Liver (tissue), 9 donors: ENCODE results near the gene ATP11B. TPM values are rescaled to one million over a fixed set of nuclear protein-coding genes. Genes with fewer than 3 reads are reported as not detected.

Experiments used
- DNase-seq: peaks from one replicate; pipeline ENCODE4 v3.0.0-alpha.2; 2017; ENCODE audit warnings: low spot score
- H3K27ac ChIP-seq, 2 donors: one replicate each; pipeline ENCODE4 v1.7.0; 2013; ENCODE audit warnings: inconsistent platforms in 2 of 2, low read length in 2 of 2, control low read depth in 1 of 2, low read depth in 1 of 2, mild to moderate bottlenecking in 1 of 2
- H3K27me3 ChIP-seq, 4 donors: one replicate each; pipeline versions ENCODE4 v1.6.1 to v1.7.0; 2013; ENCODE audit warnings: low read length in 3 of 4, inconsistent platforms in 1 of 4, mild to moderate bottlenecking in 1 of 4, moderate library complexity in 1 of 4; ENCODE audit not compliant: control insufficient read depth in 4 of 4, insufficient read depth in 4 of 4
- H3K36me3 ChIP-seq, 4 donors: one replicate each; pipeline versions ENCODE4 v1.6.1 to v1.7.0; 2013; ENCODE audit warnings: low read length in 3 of 4, mild to moderate bottlenecking in 3 of 4, low read depth in 1 of 4, moderate library complexity in 1 of 4; ENCODE audit not compliant: control insufficient read depth in 4 of 4, insufficient read depth in 3 of 4
- H3K4me1 ChIP-seq, 4 donors: one replicate each; pipeline versions ENCODE4 v1.6.1 to v1.7.0; 2013; ENCODE audit warnings: low read length in 3 of 4, mild to moderate bottlenecking in 3 of 4, moderate library complexity in 1 of 4; ENCODE audit not compliant: control insufficient read depth in 4 of 4, insufficient read depth in 4 of 4
- H3K4me3 ChIP-seq, 3 donors: one replicate each; pipeline versions ENCODE4 v1.6.1 to v1.7.0; 2013; ENCODE audit warnings: low read length in 3 of 3, control low read depth in 1 of 3, low read depth in 1 of 3, mild to moderate bottlenecking in 1 of 3
- H3K9ac ChIP-seq, 2 donors: one replicate each; pipeline ENCODE4 v1.7.0; 2013; ENCODE audit warnings: low read length in 2 of 2, mild to moderate bottlenecking in 2 of 2, moderate library complexity in 2 of 2, control low read depth in 1 of 2, low read depth in 1 of 2
- H3K9me3 ChIP-seq, 4 donors: one replicate each; pipeline versions ENCODE4 v1.6.1 to v1.7.0; 2013; ENCODE audit warnings: low read length in 3 of 4; ENCODE audit not compliant: control insufficient read depth in 4 of 4
- EGR1 ChIP-seq, 2 donors: IDR thresholded peaks; 2 replicates each; pipeline ENCODE4 v1.6.1; 2016 to 2018; ENCODE audit warnings: antibody characterized with exemption in 2 of 2, low read depth in 2 of 2
- FOXA1 ChIP-seq: IDR thresholded peaks from 2 replicates; pipeline ENCODE4 v1.6.1; 2016; ENCODE audit warnings: antibody characterized with exemption
- FOXA2 ChIP-seq: IDR thresholded peaks from 2 replicates; pipeline ENCODE4 v1.6.1; 2016; ENCODE audit warnings: antibody characterized with exemption
- GABPA ChIP-seq, 2 donors: IDR thresholded peaks in 1 of 2; conservative IDR thresholded peaks in 1 of 2; 2 replicates each; pipeline ENCODE4 v1.6.1; 2016; ENCODE audit warnings: antibody characterized with exemption in 2 of 2, mild to moderate bottlenecking in 1 of 2, moderate library complexity in 1 of 2
- HNF4A ChIP-seq, 2 donors: conservative IDR thresholded peaks; 2 replicates each; pipeline ENCODE4 v1.6.1; 2016; ENCODE audit warnings: antibody characterized with exemption in 2 of 2, mild to moderate bottlenecking in 2 of 2
- HNF4G ChIP-seq: IDR thresholded peaks from 2 replicates; pipeline ENCODE4 v1.6.1; 2016; ENCODE audit warnings: antibody characterized with exemption
- JUND ChIP-seq, 2 donors: IDR thresholded peaks; 2 replicates each; pipeline ENCODE4 v1.6.1; 2016; ENCODE audit warnings: antibody characterized with exemption in 2 of 2
- NR2F2 ChIP-seq: IDR thresholded peaks from 2 replicates; pipeline ENCODE4 v1.6.1; 2016; ENCODE audit warnings: antibody characterized with exemption
- RAD21 ChIP-seq, 2 donors: IDR thresholded peaks; 2 replicates each; pipeline ENCODE4 v1.6.1; 2016; ENCODE audit warnings: antibody characterized with exemption in 2 of 2, mild to moderate bottlenecking in 2 of 2
- RXRA ChIP-seq, 2 donors: IDR thresholded peaks; 2 replicates each; pipeline ENCODE4 v1.6.1; 2017 to 2018; ENCODE audit warnings: antibody characterized with exemption in 2 of 2, mild to moderate bottlenecking in 1 of 2
- SP1 ChIP-seq: IDR thresholded peaks from 2 replicates; pipeline ENCODE4 v1.6.1; 2018; ENCODE audit warnings: antibody characterized with exemption, mild to moderate bottlenecking
- YY1 ChIP-seq: IDR thresholded peaks from 2 replicates; pipeline ENCODE4 v1.6.1; 2016; ENCODE audit warnings: antibody characterized with exemption, mild to moderate bottlenecking
- WGBS: extraction: QIAGEN DNeasy Blood & Tissue Kit; methylation state at CpG from one replicate; pipeline ENCODE4 v1.1.7; 2013; 5-methylcytosine and 5-hydroxymethylcytosine counted together
- polyA plus RNA-seq, 2 donors: library from polyadenylated mRNA; stranded (reverse) in 1 of 2; unstranded in 1 of 2; fragments of 200-250 nt in 1 of 2; fragments of >200 nt in 1 of 2; fragmentation: Nextera tagmentation in 1 of 2; extraction: Ambion mirVana in 1 of 2; gene quantifications; one replicate each; pipeline versions ENCODE4 v1.2.1 to v1.2.3, GENCODE V29; 2013 to 2015
- total RNA-seq, 2 donors: library from RNA; depleted of rRNA; stranded (reverse); fragments of >200 nt; gene quantifications; one replicate each; pipeline ENCODE4 v1.2.3, GENCODE V29; 2014
- TF ChIP-seq, protein P1 (sequence below): IDR thresholded peaks from 2 replicates; pipeline ENCODE4 v1.6.1; 2016; ENCODE audit warnings: antibody characterized with exemption
- TF ChIP-seq, protein P2 (sequence below): fragments of 150-350 bp; IDR thresholded peaks from 2 replicates; pipeline ENCODE4 v1.5.1; 2017; ENCODE audit warnings: improper control_type of control experiment, low read depth, low read length; ENCODE audit not compliant: missing input control
- TF ChIP-seq, protein P3 (sequence below): IDR thresholded peaks from 2 replicates; pipeline ENCODE4 v1.6.1; 2016; ENCODE audit warnings: antibody characterized with exemption
- TF ChIP-seq, protein P4 (sequence below): IDR thresholded peaks from 2 replicates; pipeline ENCODE4 v1.6.1; 2016; ENCODE audit warnings: antibody characterized with exemption
- TF ChIP-seq, protein P5 (sequence below): IDR thresholded peaks from 2 replicates; pipeline ENCODE4 v1.6.1; 2016; ENCODE audit warnings: antibody characterized with exemption, mild to moderate bottlenecking
- donor health status: healthy.
- donor health status: healthy.
- donor health status: healthy.
- donor health status: healthy.
- donor health status: healthy.

ATP11B gene
- total and polyA plus RNA-seq, 4 donors = 5.9 to 49.6 (median 19.0) TPM

DNA sequence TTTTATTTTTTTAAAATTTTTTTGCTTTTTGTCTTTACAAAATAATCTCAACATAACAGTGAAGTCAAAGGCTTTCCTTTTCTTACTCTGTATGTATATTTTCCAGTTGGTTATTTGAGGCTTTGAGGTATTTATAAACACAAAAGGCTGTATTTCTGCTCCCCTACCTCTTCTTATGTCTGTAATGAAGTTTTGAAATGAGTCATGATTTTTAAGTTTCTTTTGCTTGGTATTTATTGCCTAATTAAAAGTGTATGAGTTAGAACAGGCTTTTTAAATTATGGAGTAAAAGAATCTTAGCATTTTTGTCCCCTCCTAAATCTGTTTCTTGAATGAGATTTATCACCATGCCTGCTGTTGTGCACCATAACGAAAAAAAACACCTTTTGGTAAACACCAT lies 121.0 kb downstream of the ATP11B start:
- Histone ChIP-seq H3K9ac (no peak overlapping the region), H3K27ac (no peak overlapping the region), H3K4me3 (no peak overlapping the region), H3K4me1 (no peaks in the 10 kb centered on the region), H3K27me3 (no peaks in the 10 kb centered on the region), H3K9me3 (no peaks in the 10 kb centered on the region), H3K36me3 (peaks cover 0 to 5% (median 0%) of the 10 kb centered on the region in 4 donors)
- WGBS = 91% methylated on average over 1 of the region's 1 CpG
- TF ChIP-seq, protein P1, sequence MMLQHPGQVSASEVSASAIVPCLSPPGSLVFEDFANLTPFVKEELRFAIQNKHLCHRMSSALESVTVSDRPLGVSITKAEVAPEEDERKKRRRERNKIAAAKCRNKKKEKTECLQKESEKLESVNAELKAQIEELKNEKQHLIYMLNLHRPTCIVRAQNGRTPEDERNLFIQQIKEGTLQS = no peak
- TF ChIP-seq GABPA (IDR thresholded peaks at IDR 0.05 in 1 of 2, conservative IDR thresholded peaks at IDR 0.05 in 1 of 2) (no peak), HNF4A (conservative IDR thresholded peaks at IDR 0.05) (no peak), SP1 (no peak), NR2F2 (no peak)
- DNase-seq = no peak

DNA sequence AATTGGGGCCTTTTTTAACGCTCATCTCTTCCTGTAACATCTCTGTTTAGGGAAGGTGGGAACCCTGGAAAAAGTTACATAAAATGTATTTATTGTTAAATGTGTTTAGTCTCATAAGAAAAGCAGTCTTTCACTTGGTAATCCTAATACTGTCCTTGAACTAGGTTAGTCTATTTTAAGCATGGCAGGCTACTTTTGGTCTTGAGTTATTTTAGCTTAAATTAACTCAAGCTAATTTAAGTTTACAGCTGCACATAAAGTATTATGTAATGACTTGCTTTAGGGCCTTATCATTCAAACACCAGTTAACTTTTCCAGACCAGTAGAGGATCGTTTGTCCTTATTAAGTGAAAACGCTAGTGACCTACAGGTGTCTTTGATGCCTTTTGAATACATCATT lies 123.8 kb downstream of the ATP11B start:
- H3K27ac ChIP-seq = no peak overlapping the region
- H3K4me3 ChIP-seq = no peak overlapping the region
- H3K36me3 ChIP-seq = peaks cover 0 to 5% (median 0%) of the 10 kb centered on the region in 4 donors
- TF ChIP-seq RXRA (IDR thresholded peaks at IDR 0.05) (no peak), FOXA2 (no peak), JUND (IDR thresholded peaks at IDR 0.05) (no peak), GABPA (IDR thresholded peaks at IDR 0.05 in 1 of 2, conservative IDR thresholded peaks at IDR 0.05 in 1 of 2) (no peak), FOXA1 (no peak), RAD21 (IDR thresholded peaks at IDR 0.05) (no peak), HNF4A (conservative IDR thresholded peaks at IDR 0.05) (no peak), YY1 (no peak), EGR1 (IDR thresholded peaks at IDR 0.05; ENCODE audit: low read depth in 2 of 2) (no peak), HNF4G (no peak)
- TF ChIP-seq, protein P2, sequence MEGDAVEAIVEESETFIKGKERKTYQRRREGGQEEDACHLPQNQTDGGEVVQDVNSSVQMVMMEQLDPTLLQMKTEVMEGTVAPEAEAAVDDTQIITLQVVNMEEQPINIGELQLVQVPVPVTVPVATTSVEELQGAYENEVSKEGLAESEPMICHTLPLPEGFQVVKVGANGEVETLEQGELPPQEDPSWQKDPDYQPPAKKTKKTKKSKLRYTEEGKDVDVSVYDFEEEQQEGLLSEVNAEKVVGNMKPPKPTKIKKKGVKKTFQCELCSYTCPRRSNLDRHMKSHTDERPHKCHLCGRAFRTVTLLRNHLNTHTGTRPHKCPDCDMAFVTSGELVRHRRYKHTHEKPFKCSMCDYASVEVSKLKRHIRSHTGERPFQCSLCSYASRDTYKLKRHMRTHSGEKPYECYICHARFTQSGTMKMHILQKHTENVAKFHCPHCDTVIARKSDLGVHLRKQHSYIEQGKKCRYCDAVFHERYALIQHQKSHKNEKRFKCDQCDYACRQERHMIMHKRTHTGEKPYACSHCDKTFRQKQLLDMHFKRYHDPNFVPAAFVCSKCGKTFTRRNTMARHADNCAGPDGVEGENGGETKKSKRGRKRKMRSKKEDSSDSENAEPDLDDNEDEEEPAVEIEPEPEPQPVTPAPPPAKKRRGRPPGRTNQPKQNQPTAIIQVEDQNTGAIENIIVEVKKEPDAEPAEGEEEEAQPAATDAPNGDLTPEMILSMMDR = no peak
- TF ChIP-seq, protein P3, sequence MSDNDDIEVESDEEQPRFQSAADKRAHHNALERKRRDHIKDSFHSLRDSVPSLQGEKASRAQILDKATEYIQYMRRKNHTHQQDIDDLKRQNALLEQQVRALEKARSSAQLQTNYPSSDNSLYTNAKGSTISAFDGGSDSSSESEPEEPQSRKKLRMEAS = no peak
- TF ChIP-seq, protein P1 = no peak
- TF ChIP-seq, protein P4, sequence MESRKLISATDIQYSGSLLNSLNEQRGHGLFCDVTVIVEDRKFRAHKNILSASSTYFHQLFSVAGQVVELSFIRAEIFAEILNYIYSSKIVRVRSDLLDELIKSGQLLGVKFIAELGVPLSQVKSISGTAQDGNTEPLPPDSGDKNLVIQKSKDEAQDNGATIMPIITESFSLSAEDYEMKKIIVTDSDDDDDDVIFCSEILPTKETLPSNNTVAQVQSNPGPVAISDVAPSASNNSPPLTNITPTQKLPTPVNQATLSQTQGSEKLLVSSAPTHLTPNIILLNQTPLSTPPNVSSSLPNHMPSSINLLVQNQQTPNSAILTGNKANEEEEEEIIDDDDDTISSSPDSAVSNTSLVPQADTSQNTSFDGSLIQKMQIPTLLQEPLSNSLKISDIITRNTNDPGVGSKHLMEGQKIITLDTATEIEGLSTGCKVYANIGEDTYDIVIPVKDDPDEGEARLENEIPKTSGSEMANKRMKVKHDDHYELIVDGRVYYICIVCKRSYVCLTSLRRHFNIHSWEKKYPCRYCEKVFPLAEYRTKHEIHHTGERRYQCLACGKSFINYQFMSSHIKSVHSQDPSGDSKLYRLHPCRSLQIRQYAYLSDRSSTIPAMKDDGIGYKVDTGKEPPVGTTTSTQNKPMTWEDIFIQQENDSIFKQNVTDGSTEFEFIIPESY = no peak
- TF ChIP-seq, protein P5, sequence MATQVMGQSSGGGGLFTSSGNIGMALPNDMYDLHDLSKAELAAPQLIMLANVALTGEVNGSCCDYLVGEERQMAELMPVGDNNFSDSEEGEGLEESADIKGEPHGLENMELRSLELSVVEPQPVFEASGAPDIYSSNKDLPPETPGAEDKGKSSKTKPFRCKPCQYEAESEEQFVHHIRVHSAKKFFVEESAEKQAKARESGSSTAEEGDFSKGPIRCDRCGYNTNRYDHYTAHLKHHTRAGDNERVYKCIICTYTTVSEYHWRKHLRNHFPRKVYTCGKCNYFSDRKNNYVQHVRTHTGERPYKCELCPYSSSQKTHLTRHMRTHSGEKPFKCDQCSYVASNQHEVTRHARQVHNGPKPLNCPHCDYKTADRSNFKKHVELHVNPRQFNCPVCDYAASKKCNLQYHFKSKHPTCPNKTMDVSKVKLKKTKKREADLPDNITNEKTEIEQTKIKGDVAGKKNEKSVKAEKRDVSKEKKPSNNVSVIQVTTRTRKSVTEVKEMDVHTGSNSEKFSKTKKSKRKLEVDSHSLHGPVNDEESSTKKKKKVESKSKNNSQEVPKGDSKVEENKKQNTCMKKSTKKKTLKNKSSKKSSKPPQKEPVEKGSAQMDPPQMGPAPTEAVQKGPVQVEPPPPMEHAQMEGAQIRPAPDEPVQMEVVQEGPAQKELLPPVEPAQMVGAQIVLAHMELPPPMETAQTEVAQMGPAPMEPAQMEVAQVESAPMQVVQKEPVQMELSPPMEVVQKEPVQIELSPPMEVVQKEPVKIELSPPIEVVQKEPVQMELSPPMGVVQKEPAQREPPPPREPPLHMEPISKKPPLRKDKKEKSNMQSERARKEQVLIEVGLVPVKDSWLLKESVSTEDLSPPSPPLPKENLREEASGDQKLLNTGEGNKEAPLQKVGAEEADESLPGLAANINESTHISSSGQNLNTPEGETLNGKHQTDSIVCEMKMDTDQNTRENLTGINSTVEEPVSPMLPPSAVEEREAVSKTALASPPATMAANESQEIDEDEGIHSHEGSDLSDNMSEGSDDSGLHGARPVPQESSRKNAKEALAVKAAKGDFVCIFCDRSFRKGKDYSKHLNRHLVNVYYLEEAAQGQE = no peak
- 91% methylated on average over 3 of the region's 3 CpGs for WGBS
- no peak for DNase-seq
- H3K4me1 ChIP-seq = peaks cover 5 to 14% (median 6%) of the 10 kb centered on the region in 4 donors
- H3K9ac ChIP-seq = no peak overlapping the region
- H3K27me3 ChIP-seq = no peaks in the 10 kb centered on the region
- no peaks in the 10 kb centered on the region for H3K9me3 ChIP-seq
